Loucy (cell line): ENCODE results near the gene CD226.

Experiments
- CTCF ChIP-seq: fragments of 200-600 bp; sonication (generic); conservative IDR thresholded peaks from 2 replicates; pipeline ENCODE4 v1.5.1; 2014; ENCODE audit warnings: mild to moderate bottlenecking, antibody characterized with exemption, low read length
- EZH2phosphoT487 ChIP-seq: fragments of 200-600 bp; IDR thresholded peaks from 2 replicates; pipeline ENCODE4 v1.6.1; 2018; ENCODE audit warnings: antibody characterized with exemption, mild to moderate bottlenecking, moderate library complexity, borderline replicate concordance

GRCh38 chr18:69872661-69873060 is 75.0 kb downstream of the CD226 start:
- TF ChIP-seq CTCF (no peak), EZH2phosphoT487 (no peak)
